ENCODE measurements around the gene SNX13.

DNA sequence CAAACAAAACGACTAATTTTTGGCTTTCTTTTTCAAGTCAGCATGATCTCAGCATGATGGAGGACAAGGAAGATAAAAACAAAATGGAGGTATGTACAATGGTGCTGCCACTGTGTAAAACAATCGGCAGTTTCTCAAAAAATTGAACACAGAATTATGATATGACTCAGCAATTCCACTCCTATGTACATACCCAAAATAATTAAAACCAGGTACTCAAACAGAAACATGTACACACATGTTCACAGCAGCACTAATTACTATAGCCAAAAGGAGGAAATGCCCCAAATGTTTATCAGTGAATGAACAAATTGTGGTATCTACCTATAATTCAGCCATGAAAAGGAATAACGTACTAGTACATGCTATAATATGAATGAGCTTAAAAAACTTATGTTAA, 29.9 kb downstream of the SNX13 start:
- TF ChIP-seq POLR2AphosphoS5 (IDR thresholded peaks at IDR 0.05; ENCODE audit: low read depth) = no peak
- TF ChIP-seq, protein P1, sequence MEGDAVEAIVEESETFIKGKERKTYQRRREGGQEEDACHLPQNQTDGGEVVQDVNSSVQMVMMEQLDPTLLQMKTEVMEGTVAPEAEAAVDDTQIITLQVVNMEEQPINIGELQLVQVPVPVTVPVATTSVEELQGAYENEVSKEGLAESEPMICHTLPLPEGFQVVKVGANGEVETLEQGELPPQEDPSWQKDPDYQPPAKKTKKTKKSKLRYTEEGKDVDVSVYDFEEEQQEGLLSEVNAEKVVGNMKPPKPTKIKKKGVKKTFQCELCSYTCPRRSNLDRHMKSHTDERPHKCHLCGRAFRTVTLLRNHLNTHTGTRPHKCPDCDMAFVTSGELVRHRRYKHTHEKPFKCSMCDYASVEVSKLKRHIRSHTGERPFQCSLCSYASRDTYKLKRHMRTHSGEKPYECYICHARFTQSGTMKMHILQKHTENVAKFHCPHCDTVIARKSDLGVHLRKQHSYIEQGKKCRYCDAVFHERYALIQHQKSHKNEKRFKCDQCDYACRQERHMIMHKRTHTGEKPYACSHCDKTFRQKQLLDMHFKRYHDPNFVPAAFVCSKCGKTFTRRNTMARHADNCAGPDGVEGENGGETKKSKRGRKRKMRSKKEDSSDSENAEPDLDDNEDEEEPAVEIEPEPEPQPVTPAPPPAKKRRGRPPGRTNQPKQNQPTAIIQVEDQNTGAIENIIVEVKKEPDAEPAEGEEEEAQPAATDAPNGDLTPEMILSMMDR (IDR thresholded peaks at IDR 0.05; ENCODE audit: insufficient read depth, low read length) = no peak
- TF ChIP-seq GABPA (IDR thresholded peaks at IDR 0.05; ENCODE audit: low read depth) = no peak
- TF ChIP-seq, protein P2, sequence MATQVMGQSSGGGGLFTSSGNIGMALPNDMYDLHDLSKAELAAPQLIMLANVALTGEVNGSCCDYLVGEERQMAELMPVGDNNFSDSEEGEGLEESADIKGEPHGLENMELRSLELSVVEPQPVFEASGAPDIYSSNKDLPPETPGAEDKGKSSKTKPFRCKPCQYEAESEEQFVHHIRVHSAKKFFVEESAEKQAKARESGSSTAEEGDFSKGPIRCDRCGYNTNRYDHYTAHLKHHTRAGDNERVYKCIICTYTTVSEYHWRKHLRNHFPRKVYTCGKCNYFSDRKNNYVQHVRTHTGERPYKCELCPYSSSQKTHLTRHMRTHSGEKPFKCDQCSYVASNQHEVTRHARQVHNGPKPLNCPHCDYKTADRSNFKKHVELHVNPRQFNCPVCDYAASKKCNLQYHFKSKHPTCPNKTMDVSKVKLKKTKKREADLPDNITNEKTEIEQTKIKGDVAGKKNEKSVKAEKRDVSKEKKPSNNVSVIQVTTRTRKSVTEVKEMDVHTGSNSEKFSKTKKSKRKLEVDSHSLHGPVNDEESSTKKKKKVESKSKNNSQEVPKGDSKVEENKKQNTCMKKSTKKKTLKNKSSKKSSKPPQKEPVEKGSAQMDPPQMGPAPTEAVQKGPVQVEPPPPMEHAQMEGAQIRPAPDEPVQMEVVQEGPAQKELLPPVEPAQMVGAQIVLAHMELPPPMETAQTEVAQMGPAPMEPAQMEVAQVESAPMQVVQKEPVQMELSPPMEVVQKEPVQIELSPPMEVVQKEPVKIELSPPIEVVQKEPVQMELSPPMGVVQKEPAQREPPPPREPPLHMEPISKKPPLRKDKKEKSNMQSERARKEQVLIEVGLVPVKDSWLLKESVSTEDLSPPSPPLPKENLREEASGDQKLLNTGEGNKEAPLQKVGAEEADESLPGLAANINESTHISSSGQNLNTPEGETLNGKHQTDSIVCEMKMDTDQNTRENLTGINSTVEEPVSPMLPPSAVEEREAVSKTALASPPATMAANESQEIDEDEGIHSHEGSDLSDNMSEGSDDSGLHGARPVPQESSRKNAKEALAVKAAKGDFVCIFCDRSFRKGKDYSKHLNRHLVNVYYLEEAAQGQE (IDR thresholded peaks at IDR 0.05; ENCODE audit: insufficient replicate concordance, low read depth) = no peak

All from HL-60 (cell line).